ENCODE data around the gene KRT72.

KRT72 gene

DNA sequence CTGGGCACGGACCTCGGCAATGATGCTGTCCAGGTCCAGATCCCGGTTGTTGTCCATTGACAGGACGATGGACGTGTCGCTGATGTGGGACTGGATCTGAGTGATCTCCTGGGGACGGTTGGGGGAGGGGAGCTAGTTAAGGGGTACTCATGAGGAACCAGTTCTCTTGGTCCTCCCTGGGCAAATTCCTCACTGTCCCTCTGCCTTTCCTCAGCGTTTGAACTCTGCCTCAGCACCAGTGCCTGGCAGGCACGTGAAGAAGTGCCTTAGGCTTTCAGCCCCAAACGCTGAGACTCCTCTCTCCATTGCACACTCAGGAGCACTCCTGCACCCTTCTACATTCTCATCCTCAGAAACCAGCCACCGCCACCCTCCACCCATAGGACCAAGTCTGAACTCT lies 9.7 kb downstream of the KRT72 start:
- TF ChIP-seq, protein P1, sequence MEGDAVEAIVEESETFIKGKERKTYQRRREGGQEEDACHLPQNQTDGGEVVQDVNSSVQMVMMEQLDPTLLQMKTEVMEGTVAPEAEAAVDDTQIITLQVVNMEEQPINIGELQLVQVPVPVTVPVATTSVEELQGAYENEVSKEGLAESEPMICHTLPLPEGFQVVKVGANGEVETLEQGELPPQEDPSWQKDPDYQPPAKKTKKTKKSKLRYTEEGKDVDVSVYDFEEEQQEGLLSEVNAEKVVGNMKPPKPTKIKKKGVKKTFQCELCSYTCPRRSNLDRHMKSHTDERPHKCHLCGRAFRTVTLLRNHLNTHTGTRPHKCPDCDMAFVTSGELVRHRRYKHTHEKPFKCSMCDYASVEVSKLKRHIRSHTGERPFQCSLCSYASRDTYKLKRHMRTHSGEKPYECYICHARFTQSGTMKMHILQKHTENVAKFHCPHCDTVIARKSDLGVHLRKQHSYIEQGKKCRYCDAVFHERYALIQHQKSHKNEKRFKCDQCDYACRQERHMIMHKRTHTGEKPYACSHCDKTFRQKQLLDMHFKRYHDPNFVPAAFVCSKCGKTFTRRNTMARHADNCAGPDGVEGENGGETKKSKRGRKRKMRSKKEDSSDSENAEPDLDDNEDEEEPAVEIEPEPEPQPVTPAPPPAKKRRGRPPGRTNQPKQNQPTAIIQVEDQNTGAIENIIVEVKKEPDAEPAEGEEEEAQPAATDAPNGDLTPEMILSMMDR (IDR thresholded peaks at IDR 0.05) = no peak
- Mint-ChIP-seq H3K36me3 (ENCODE audit: low read depth) (peaks cover 4% of the 10 kb centered on the region), H3K4me3 (no peak overlapping the region), H3K9me3 (peaks cover 19% of the 10 kb centered on the region), H3K27ac (no peak overlapping the region), H3K27me3 (ENCODE audit: low read depth, poor library complexity) (peaks cover 5% of the 10 kb centered on the region), H3K4me1 (no peaks in the 10 kb centered on the region)
- DNase-seq = no peak

DNA sequence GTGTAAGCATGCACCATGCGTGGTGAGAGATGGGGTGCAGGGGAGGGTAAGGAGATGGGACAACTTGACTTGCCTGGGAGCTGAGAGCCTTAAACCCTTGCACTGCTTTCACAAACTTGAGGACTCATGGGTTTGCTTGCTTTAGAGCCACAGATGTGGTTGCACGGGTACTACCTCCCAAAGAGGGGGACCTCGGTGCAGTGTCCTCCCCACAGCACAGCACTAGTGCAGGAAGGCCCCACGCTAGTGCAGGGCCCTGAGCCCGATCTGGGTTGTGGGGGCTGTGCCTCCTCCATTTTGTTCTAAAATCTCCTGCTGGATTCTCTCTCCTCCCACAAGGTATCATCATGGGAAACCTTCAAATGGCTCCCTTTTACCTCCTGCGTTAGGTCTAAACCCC lies 11.2 kb downstream of the KRT72 start:
- TF ChIP-seq, protein P1 (IDR thresholded peaks at IDR 0.05) = no peak
- Mint-ChIP-seq H3K27me3 (ENCODE audit: low read depth, poor library complexity) (peaks cover 8% of the 10 kb centered on the region), H3K27ac (no peak overlapping the region), H3K9me3 (peaks cover 19% of the 10 kb centered on the region), H3K4me1 (no peaks in the 10 kb centered on the region), H3K36me3 (ENCODE audit: low read depth) (peaks cover 4% of the 10 kb centered on the region), H3K4me3 (no peak overlapping the region)
- DNase-seq = no peak

DNA sequence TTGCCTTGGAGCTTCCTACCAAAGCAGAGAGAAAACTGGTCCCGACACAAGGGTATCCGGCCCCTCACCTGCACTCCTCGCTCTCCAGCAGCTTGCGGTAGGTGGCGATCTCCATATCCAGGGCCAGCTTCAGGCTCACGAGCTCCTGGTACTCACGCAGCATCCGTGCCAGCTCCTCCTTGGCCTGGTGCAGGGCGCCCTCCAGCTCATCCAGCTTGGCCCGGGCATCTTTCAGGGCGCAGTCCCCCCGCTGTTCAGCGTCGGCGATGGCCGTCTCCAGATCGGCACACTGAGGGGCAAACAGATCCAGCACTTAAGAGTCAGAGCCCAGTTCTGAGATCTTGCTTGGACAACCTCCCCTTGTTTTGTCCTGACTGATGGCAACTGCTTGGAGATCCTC lies 13.7 kb downstream of the KRT72 start:
- no peak for DNase-seq
- TF ChIP-seq, protein P1 (IDR thresholded peaks at IDR 0.05) = no peak

DNA sequence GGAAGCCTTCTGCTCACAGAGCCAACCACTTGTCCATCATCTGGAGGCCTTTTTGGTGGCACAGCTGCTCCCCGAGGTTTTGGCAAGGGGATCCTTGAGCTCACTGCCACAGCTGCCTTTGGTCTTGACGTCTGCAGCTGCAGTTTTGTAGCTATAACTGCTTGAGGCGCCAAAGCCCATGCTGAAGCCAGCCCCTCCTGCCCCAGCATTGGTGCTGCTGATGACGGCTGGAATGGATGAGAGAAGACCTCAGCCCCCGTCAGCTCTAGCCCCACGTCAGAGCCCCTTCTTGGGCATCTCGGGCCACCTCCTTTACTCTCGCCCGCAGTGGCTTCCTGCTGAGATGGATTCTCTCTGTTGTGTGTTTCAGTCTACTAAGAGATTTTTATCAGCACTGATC lies 15.3 kb downstream of the KRT72 start:
- Mint-ChIP-seq H3K36me3 (ENCODE audit: low read depth) (no peaks in the 10 kb centered on the region), H3K27me3 (ENCODE audit: low read depth, poor library complexity) (peaks cover 11% of the 10 kb centered on the region), H3K4me1 (peaks cover 14% of the 10 kb centered on the region), H3K4me3 (no peak overlapping the region), H3K9me3 (peaks cover 7% of the 10 kb centered on the region), H3K27ac (no peak overlapping the region)
- DNase-seq = no peak
- TF ChIP-seq, protein P1 (IDR thresholded peaks at IDR 0.05) = no peak

More for the DNA sequence above, 13.7 kb downstream of the KRT72 start:
- no peak overlapping the region for H3K27ac Mint-ChIP-seq
- H3K4me3 Mint-ChIP-seq = no peak overlapping the region
- H3K27me3 Mint-ChIP-seq (ENCODE audit: low read depth, poor library complexity) = peaks cover 11% of the 10 kb centered on the region
- peaks cover 19% of the 10 kb centered on the region for H3K9me3 Mint-ChIP-seq
- H3K36me3 Mint-ChIP-seq (ENCODE audit: low read depth) = peaks cover 4% of the 10 kb centered on the region
- H3K4me1 Mint-ChIP-seq = peaks cover 8% of the 10 kb centered on the region

DNA sequence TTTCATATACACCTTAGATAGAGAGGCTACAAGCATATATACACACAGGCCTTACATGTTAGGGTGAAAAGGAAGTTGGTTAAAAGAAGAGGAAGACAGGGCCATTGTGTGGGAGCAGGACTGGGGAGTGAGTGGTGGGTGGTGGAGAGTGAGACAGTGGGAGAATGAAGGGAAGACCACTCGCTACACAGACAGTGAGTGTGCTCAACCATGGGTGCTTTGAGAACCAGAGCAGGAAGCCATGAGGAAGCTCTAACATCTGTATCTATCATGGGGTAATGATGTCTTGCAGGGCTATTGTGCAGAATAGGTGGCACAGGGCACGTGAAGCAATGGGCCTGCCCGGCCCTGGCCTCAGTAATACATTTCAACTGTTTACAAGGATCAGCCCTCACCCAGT lies 16.2 kb downstream of the KRT72 start:
- TF ChIP-seq, protein P1 (IDR thresholded peaks at IDR 0.05) = no peak
- H3K9me3 Mint-ChIP-seq = no peaks in the 10 kb centered on the region
- DNase-seq = no peak
- H3K4me3 Mint-ChIP-seq = no peak overlapping the region
- no peak overlapping the region for H3K27ac Mint-ChIP-seq
- peaks cover 21% of the 10 kb centered on the region for H3K4me1 Mint-ChIP-seq
- H3K27me3 Mint-ChIP-seq (ENCODE audit: low read depth, poor library complexity) = peaks cover 12% of the 10 kb centered on the region
- H3K36me3 Mint-ChIP-seq (ENCODE audit: low read depth) = no peaks in the 10 kb centered on the region

DNA sequence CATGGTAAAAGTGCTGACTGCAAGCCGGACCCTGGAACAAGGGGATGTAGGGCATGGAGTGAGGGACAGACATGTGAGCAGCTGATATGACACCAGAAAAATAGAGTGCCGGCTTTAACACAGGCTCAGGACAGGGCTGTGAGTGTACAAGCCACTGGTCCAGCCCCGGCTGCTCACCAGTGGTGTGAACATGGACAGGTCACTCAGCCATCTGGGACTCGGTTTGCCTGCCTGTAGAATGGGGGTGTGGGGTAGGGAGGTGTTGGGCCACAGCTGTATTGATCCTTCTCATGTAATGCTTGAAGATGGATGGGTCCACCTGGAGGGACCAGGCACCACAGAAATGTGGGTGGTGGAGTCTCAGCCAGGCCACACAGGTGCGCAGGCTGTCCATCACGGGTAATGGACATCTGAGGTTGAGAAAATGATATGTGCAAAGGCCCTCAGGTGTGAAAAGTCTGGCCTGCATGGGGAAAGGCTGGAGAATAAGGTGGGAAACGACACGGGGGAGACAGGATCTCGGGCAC lies 17.0 kb downstream of the KRT72 start:
- DNase-seq = no peak
- Mint-ChIP-seq H3K36me3 (ENCODE audit: low read depth) (no peaks in the 10 kb centered on the region), H3K4me3 (no peak overlapping the region), H3K9me3 (no peaks in the 10 kb centered on the region), H3K27ac (no peak overlapping the region), H3K4me1 (peaks cover 30% of the 10 kb centered on the region), H3K27me3 (ENCODE audit: low read depth, poor library complexity) (peaks cover 15% of the 10 kb centered on the region)
- TF ChIP-seq, protein P1 (IDR thresholded peaks at IDR 0.05) = no peak

All from nephron progenitor cell (in vitro differentiated cells).